Natural killer cell (primary cell): ENCODE data around the gene CCR6. TPM values are rescaled to one million over a fixed set of nuclear protein-coding genes. Genes with fewer than 3 reads are reported as not detected.

Experiments
- ATAC-seq, 3 donors: fragments of 150-1000 bp in 2 of 3; fragments of 200-7000 bp in 1 of 3; cut with Tn5 transposase; 1 replicate in 1 of 3; 2 replicates in 2 of 3; pipeline ENCODE4 v1.10.0; 2021; ENCODE audit warnings: mild to moderate bottlenecking in 2 of 3, moderate library complexity in 2 of 3
- DNase-seq, 2 donors: peaks; one replicate each; pipeline versions ENCODE4 v3.0.0 to v3.0.0-alpha.2; 2013 to 2021; ENCODE audit warnings: mixed read lengths in 1 of 2
- H3K27ac ChIP-seq: one replicate; pipeline ENCODE4 v1.5.1; 2013; ENCODE audit warnings: mild to moderate bottlenecking, low read length
- H3K27me3 ChIP-seq: one replicate; pipeline ENCODE4 v1.6.1; 2013; ENCODE audit warnings: low read length; ENCODE audit not compliant: control insufficient read depth, insufficient read depth
- H3K36me3 ChIP-seq: one replicate; pipeline ENCODE4 v1.6.1; 2013; ENCODE audit warnings: low read length; ENCODE audit not compliant: control insufficient read depth, insufficient read depth
- H3K4me1 ChIP-seq: one replicate; pipeline ENCODE4 v1.6.1; 2013; ENCODE audit warnings: low read length; ENCODE audit not compliant: control insufficient read depth, insufficient read depth
- H3K4me3 ChIP-seq: one replicate; pipeline ENCODE4 v1.5.1; 2013; ENCODE audit warnings: low read length
- H3K9me3 ChIP-seq: one replicate; pipeline ENCODE4 v1.6.1; 2013; ENCODE audit warnings: low read length; ENCODE audit not compliant: control insufficient read depth, insufficient read depth
- H3K27ac Mint-ChIP-seq, 2 donors: one replicate each; pipeline ENCODE4 v1.8.0; 2022; ENCODE audit warnings: mild to moderate bottlenecking in 2 of 2, mixed read lengths in 2 of 2, moderate library complexity in 1 of 2
- H3K27me3 Mint-ChIP-seq, 2 donors: one replicate each; pipeline ENCODE4 v1.8.0; 2022; ENCODE audit warnings: low read depth in 2 of 2, mixed read lengths in 2 of 2
- H3K36me3 Mint-ChIP-seq: one replicate; pipeline ENCODE4 v1.8.0; 2022; ENCODE audit warnings: mixed read lengths
- H3K4me1 Mint-ChIP-seq, 2 donors: one replicate each; pipeline ENCODE4 v1.8.0; 2022; ENCODE audit warnings: mixed read lengths in 2 of 2
- H3K4me3 Mint-ChIP-seq: one replicate; pipeline ENCODE4 v1.8.0; 2022; ENCODE audit warnings: mild to moderate bottlenecking, moderate library complexity, mixed read lengths
- H3K9me3 Mint-ChIP-seq, 2 donors: one replicate each; pipeline ENCODE4 v1.8.0; 2022; ENCODE audit warnings: mixed read lengths in 2 of 2
- CTCF ChIP-seq: fragments of 200-600 bp; IDR thresholded peaks from one replicate; pipeline ENCODE4 v1.8.0; 2022; ENCODE audit warnings: antibody characterized with exemption
- WGBS: methylation state at CpG from one replicate; pipeline ENCODE4 v1.1.7; 2013; ENCODE audit warnings: missing lambda C conversion rate; ENCODE audit not compliant: insufficient coverage; 5-methylcytosine and 5-hydroxymethylcytosine counted together
- intact Hi-C: fragments of 100-400 bp; cut with micrococcal nuclease; formaldehyde crosslinking; loops from one replicate; pipeline ENCODE4 v1.14.2; 2022
- total RNA-seq, 4 donors: library from RNA; stranded (reverse); fragments of 120-200 nt in 1 of 4; gene quantifications; one replicate each; pipeline versions ENCODE4 v1.2.3 to v1.2.4, GENCODE V29; 2013 to 2022

The CCR6 gene
- total RNA-seq, 3 donors from 2014 or later (not counting 1 experiment from before 2014, with no cell fraction given): 0.23 TPM; not detected in 2

GRCh38 chr6:167157863-167158262 lies 35.0 kb downstream of the CCR6 start, which contains the start of gene GPR31:
Gene GPR31 (minus strand): TSS chr6:167157980. CDS start chr6:167157831, 149 bp downstream.
- intact Hi-C loops: no loop called here
- H3K27ac Mint-ChIP-seq: no peak within 1 kb of the TSS
- Histone ChIP-seq H3K27me3 (no peaks in the 10 kb centered on the region), H3K9me3 (no peaks in the 10 kb centered on the region), H3K4me3 (no peak within 1 kb of the TSS), H3K4me1 (peaks cover 8% of the 10 kb centered on the region), H3K27ac (no peak within 1 kb of the TSS), H3K36me3 (no peaks in the 10 kb centered on the region)
- no peaks in the 10 kb centered on the region for H3K9me3 Mint-ChIP-seq
- H3K27me3 Mint-ChIP-seq: peaks cover 0 to 22% of the 10 kb centered on the region in 2 donors
- ATAC-seq (no peak), DNase-seq (no peak)
- TF ChIP-seq CTCF: no peak
- no peaks in the 10 kb centered on the region for H3K4me1 Mint-ChIP-seq
- no peak within 1 kb of the TSS for H3K4me3 Mint-ChIP-seq
- H3K36me3 Mint-ChIP-seq: no peaks in the 10 kb centered on the region
- 34% methylated on average over 4 of the region's 4 CpGs for WGBS

- Histone ChIP-seq H3K9me3 (no peaks in the 10 kb centered on the region), H3K36me3 (no peaks in the 10 kb centered on the region), H3K4me1 (peaks cover 4% of the 10 kb centered on the region), H3K4me3 (no peak overlapping the region), H3K27me3 (no peaks in the 10 kb centered on the region), H3K27ac (no peak overlapping the region)
- WGBS: 97% methylated on average over 5 of the region's 5 CpGs
- no peak for ATAC-seq
- TF ChIP-seq CTCF: no peak
- Mint-ChIP-seq H3K9me3 (no peaks in the 10 kb centered on the region), H3K27me3 (peaks cover 6 to 40% of the 10 kb centered on the region in 2 donors), H3K27ac (no peak overlapping the region), H3K4me3 (no peak overlapping the region), H3K36me3 (no peaks in the 10 kb centered on the region), H3K4me1 (no peaks in the 10 kb centered on the region)
- DNase-seq: no peak
- intact Hi-C loops: no loop called here
Measured at GRCh38 chr6:167161851-167162467, 39.1 kb downstream of the CCR6 start.

GRCh38 chr6:167162591-167162990 lies 39.7 kb downstream of the CCR6 start:
- no peak for TF ChIP-seq CTCF
- ATAC-seq: no peak
- no peak overlapping the region for H3K4me3 Mint-ChIP-seq

More at GRCh38 chr6:167162591-167162990, 39.7 kb downstream of the CCR6 start:
- 92% methylated on average over 12 of the region's 12 CpGs for WGBS
- no peak overlapping the region for H3K27ac Mint-ChIP-seq
- no peak overlapping the region for H3K4me3 ChIP-seq
- peaks cover under 1% of the 10 kb centered on the region for H3K4me1 ChIP-seq
- H3K27me3 Mint-ChIP-seq: peaks cover 6 to 42% of the 10 kb centered on the region in 2 donors
- no peaks in the 10 kb centered on the region for H3K27me3 ChIP-seq
- intact Hi-C loops: no loop called here
- H3K27ac ChIP-seq: no peak overlapping the region
- no peaks in the 10 kb centered on the region for H3K9me3 Mint-ChIP-seq
- no peaks in the 10 kb centered on the region for H3K4me1 Mint-ChIP-seq
- no peak for DNase-seq
- H3K36me3 Mint-ChIP-seq: no peaks in the 10 kb centered on the region
- no peaks in the 10 kb centered on the region for H3K9me3 ChIP-seq
- H3K36me3 ChIP-seq: no peaks in the 10 kb centered on the region
